Stomach (tissue), 9 donors: ENCODE results near the gene A1CF. TPM values are rescaled to one million over a fixed set of nuclear protein-coding genes. Genes with fewer than 3 reads are reported as not detected.
"Not testable (repeated sequence)": the region's sequence is repeated elsewhere in the genome, so short reads cannot be mapped to it uniquely, and the experiment has no call there.

Experiments used
- DNase-seq, 2 donors: peaks; one replicate each; pipeline versions ENCODE4 v3.0.0 to v3.0.0-alpha.2; 2013 to 2019
- H3K27ac ChIP-seq, 5 donors: fragments of 200-600 bp in 4 of 5; sonication (generic) in 4 of 5; one replicate each; pipeline ENCODE4 v1.5.1; 2013 to 2019; ENCODE audit warnings: mild to moderate bottlenecking in 1 of 5, moderate library complexity in 1 of 5
- H3K27me3 ChIP-seq, 3 donors: fragments of 200-600 bp; sonication (generic); one replicate each; pipeline ENCODE4 v1.5.1; 2017 to 2019; ENCODE audit warnings: mixed run types in 1 of 3
- H3K36me3 ChIP-seq, 4 donors: fragments of 200-600 bp; sonication (generic); 1 replicate in 3 of 4; 2 replicates in 1 of 4; pipeline ENCODE4 v1.5.1; 2016 to 2019
- H3K4me1 ChIP-seq, 4 donors: fragments of 200-600 bp; sonication (generic); one replicate each; pipeline ENCODE4 v1.5.1; 2016 to 2019
- H3K4me3 ChIP-seq, 4 donors: fragments of 200-600 bp; sonication (generic) in 3 of 4; one replicate each; pipeline ENCODE4 v1.5.1; 2016 to 2019; ENCODE audit warnings: mild to moderate bottlenecking in 1 of 4
- H3K9me3 ChIP-seq, 4 donors: fragments of 200-600 bp; sonication (generic); one replicate each; pipeline ENCODE4 v1.5.1; 2016 to 2019
- CTCF ChIP-seq, 7 experiments: fragments of 450-650 bp in 4 of 7; fragments of 200-600 bp in 3 of 7; sonication (generic) in 3 of 7; IDR thresholded peaks; one replicate each; pipeline ENCODE4 v1.5.1; 2016 to 2019; ENCODE audit warnings: antibody characterized with exemption in 7 of 7, control low read depth in 2 of 7, mild to moderate bottlenecking in 1 of 7
- EP300 ChIP-seq: sonication (generic); formaldehyde crosslinking; IDR thresholded peaks from one replicate; pipeline ENCODE4 v1.6.1; 2017; ENCODE audit warnings: antibody characterized with exemption
- POLR2A ChIP-seq, 4 donors: fragments of 450-650 bp; IDR thresholded peaks; one replicate each; pipeline ENCODE4 v1.6.1; 2016; ENCODE audit warnings: antibody characterized with exemption in 4 of 4, control low read depth in 2 of 4, mild to moderate bottlenecking in 1 of 4, moderate library complexity in 1 of 4
- POLR2AphosphoS5 ChIP-seq, 3 donors: sonication (generic); formaldehyde crosslinking; IDR thresholded peaks; one replicate each; pipeline ENCODE4 v1.6.1; 2016; ENCODE audit warnings: antibody characterized with exemption in 3 of 3
- whole genome bisulfite sequencing, 5 donors: extraction: QIAGEN DNeasy Blood & Tissue Kit in 3 of 5; methylation state at CpG; one replicate each; pipeline versions ENCODE4 v1.1.5 to v1.1.7; 2013 to 2018; 5-methylcytosine and 5-hydroxymethylcytosine counted together
- intact Hi-C: fragments of 100-400 bp; cut with DNase I; formaldehyde crosslinking; loops from one replicate; pipeline ENCODE4 v1.15.1; 2023; ENCODE audit warnings: low total_unique reads
- polyA plus RNA-seq, 3 donors: library from polyadenylated mRNA; stranded (reverse); fragments of 200-250 nt; gene quantifications; one replicate each; pipeline ENCODE4 v1.2.3, GENCODE V29; 2013
- total RNA-seq, 5 donors: library from RNA; depleted of rRNA; stranded (reverse); fragments of >200 nt; gene quantifications; one replicate each; pipeline versions ENCODE4 v1.1.0 to v1.2.3, GENCODE V29; 2014 to 2016
- donor health status: healthy with polysubstance abuse.
- donor health status: Bipolar disorder and iron deficiency.
- donor health status: healthy.

The A1CF gene
- total and polyA plus RNA-seq, 8 donors, result 0.05 to 29.5 (median 0.45) TPM; not detected in 2

- no peaks in the 10 kb centered on the region for H3K9me3 ChIP-seq
- no peak for DNase-seq
- no peak overlapping the region for H3K4me3 ChIP-seq
- no peak overlapping the region for H3K27ac ChIP-seq
- intact Hi-C loops, result no loop called here
- TF ChIP-seq POLR2A (IDR thresholded peaks at IDR 0.05) (no peak), EP300 (no peak), CTCF (IDR thresholded peaks at IDR 0.05) (no peak), POLR2AphosphoS5 (IDR thresholded peaks at IDR 0.05) (no peak)
- H3K4me1 ChIP-seq, result no peaks in the 10 kb centered on the region
- no peaks in the 10 kb centered on the region for H3K36me3 ChIP-seq
- no peaks in the 10 kb centered on the region for H3K27me3 ChIP-seq
- 70 to 80% (median 76%) methylated on average over 2 of the region's 2 CpGs for WGBS, 5 donors
Observed at GRCh38 chr10:50892467-50892866, 7.0 kb upstream of the A1CF start.

GRCh38 chr10:50884302-50884701, 1.1 kb downstream of the A1CF start:
- TF ChIP-seq POLR2AphosphoS5 (IDR thresholded peaks at IDR 0.05), result no peak
- TF ChIP-seq CTCF (IDR thresholded peaks at IDR 0.05), result no peak
- no peak for TF ChIP-seq POLR2A (IDR thresholded peaks at IDR 0.05)
- no peak for TF ChIP-seq EP300
- H3K27ac ChIP-seq, result no peak overlapping the region

GRCh38 chr10:50883629-50884028, 1.8 kb downstream of the A1CF start:
- Histone ChIP-seq H3K4me3 (no peak overlapping the region), H3K36me3 (no peaks in the 10 kb centered on the region), H3K4me1 (no peaks in the 10 kb centered on the region), H3K27ac (no peak overlapping the region), H3K9me3 (no peaks in the 10 kb centered on the region), H3K27me3 (no peaks in the 10 kb centered on the region)
- 66 to 75% (median 73%) methylated on average over 5 of the region's 5 CpGs for WGBS, 5 donors
- peak in 1 of 2 donors; percentile 16 for DNase-seq
- TF ChIP-seq CTCF (IDR thresholded peaks at IDR 0.05), result no peak
- no peak for TF ChIP-seq POLR2A (IDR thresholded peaks at IDR 0.05)
- TF ChIP-seq POLR2AphosphoS5 (IDR thresholded peaks at IDR 0.05), result no peak
- intact Hi-C loops, result no loop called here

More at GRCh38 chr10:50884302-50884701, 1.1 kb downstream of the A1CF start:
- H3K4me1 ChIP-seq, result no peaks in the 10 kb centered on the region
- no peaks in the 10 kb centered on the region for H3K36me3 ChIP-seq
- no peaks in the 10 kb centered on the region for H3K27me3 ChIP-seq
- no peaks in the 10 kb centered on the region for H3K9me3 ChIP-seq
- intact Hi-C loops, result no loop called here
- WGBS, 5 donors, result 70 to 76% (median 75%) methylated on average over 3 of the region's 3 CpGs
- no peak overlapping the region for H3K4me3 ChIP-seq
- DNase-seq, result no peak

- Histone ChIP-seq H3K4me3 (no peak overlapping the region), H3K27ac (no peak overlapping the region), H3K36me3 (no peaks in the 10 kb centered on the region), H3K9me3 (no peaks in the 10 kb centered on the region), H3K4me1 (no peaks in the 10 kb centered on the region), H3K27me3 (no peaks in the 10 kb centered on the region)
- intact Hi-C loops, result no loop called here
- DNase-seq, result peak in 1 of 2 donors; percentile 26
- WGBS, 5 donors, result 43 to 69% (median 57%) methylated on average over 2 of the region's 2 CpGs
- TF ChIP-seq POLR2AphosphoS5 (IDR thresholded peaks at IDR 0.05), result no peak
- no peak for TF ChIP-seq EP300
- no peak for TF ChIP-seq POLR2A (IDR thresholded peaks at IDR 0.05)
- no peak for TF ChIP-seq CTCF (IDR thresholded peaks at IDR 0.05)
Observed at GRCh38 chr10:50882540-50882983, 2.9 kb downstream of the A1CF start.

- H3K4me3 ChIP-seq, DNase-seq, intact Hi-C loops, H3K27ac ChIP-seq, H3K4me1 ChIP-seq, H3K36me3 ChIP-seq, H3K9me3 ChIP-seq, H3K27me3 ChIP-seq: not testable (repeated sequence)
- 89 to 94% (median 92%) methylated on average over 10 of the region's 10 CpGs for WGBS, 5 donors
Observed at GRCh38 chr10:50881046-50881445, 4.4 kb downstream of the A1CF start.
